A673 (cell line): ENCODE data around the gene FRMD4A. TPM values are rescaled to one million over a fixed set of nuclear protein-coding genes. Genes with fewer than 3 reads are reported as not detected.

Experiments
- BruUV-seq: library from RNA; stranded (reverse); fragments of 400-500 nt; replicated peaks from 2 replicates; lab custom pipeline; 2021; lab: Mats Ljungman, UMichigan
- CTCF ChIA-PET: fragments of 300-600 bp; sonication (Branson Sonifier 250); formaldehyde crosslinking; loops from one replicate; lab custom pipeline; 2022; ENCODE audit warnings: antibody characterized with exemption; lab: Charles Lee
- POLR2A ChIA-PET: fragments of 300-600 bp; sonication (Branson Sonifier 250); formaldehyde crosslinking; loops from one replicate; lab custom pipeline; 2022; ENCODE audit warnings: antibody characterized with exemption; ENCODE audit not compliant: low non-redundant PET; lab: Charles Lee
- DNase-seq: peaks from one replicate; pipeline ENCODE4 v3.0.0-alpha.2; 2015; ENCODE audit warnings: low spot score
- H3K27ac ChIP-seq: fragments of 200-600 bp; sonication (generic); 2 replicates; pipeline ENCODE4 v1.5.1; 2016; ENCODE audit warnings: mixed run types, low read depth, mild to moderate bottlenecking, mixed read lengths, antibody characterized with exemption, low read length; ENCODE audit not compliant: poor library complexity, severe bottlenecking
- H3K27me3 ChIP-seq: fragments of 200-600 bp; sonication (generic); replicated peaks from 2 replicates; pipeline ENCODE4 v1.6.1; 2017; ENCODE audit warnings: mixed run types, low read depth, mild to moderate bottlenecking, mixed read lengths, antibody characterized with exemption, low read length; ENCODE audit not compliant: insufficient read depth, poor library complexity
- H3K36me3 ChIP-seq: fragments of 200-600 bp; sonication (generic); 2 replicates; pipeline ENCODE4 v1.6.1; 2016; ENCODE audit warnings: mixed run types, mild to moderate bottlenecking, mixed read lengths, antibody characterized with exemption, low read length; ENCODE audit not compliant: insufficient read depth, poor library complexity, severe bottlenecking
- H3K4me1 ChIP-seq: fragments of 200-600 bp; sonication (generic); 2 replicates; pipeline ENCODE4 v1.6.1; 2017; ENCODE audit warnings: mixed run types, mild to moderate bottlenecking, mixed read lengths, antibody characterized with exemption, low read length; ENCODE audit not compliant: insufficient read depth, poor library complexity, severe bottlenecking
- H3K4me3 ChIP-seq: fragments of 200-600 bp; sonication (generic); 2 replicates; pipeline ENCODE4 v1.5.1; 2016; ENCODE audit warnings: low read depth, mixed run types, mild to moderate bottlenecking, mixed read lengths, low read length; ENCODE audit not compliant: poor library complexity, severe bottlenecking
- H3K9me3 ChIP-seq: fragments of 200-600 bp; sonication (generic); 2 replicates; pipeline ENCODE4 v1.6.1; 2016; ENCODE audit warnings: mixed run types, low read depth, mild to moderate bottlenecking, mixed read lengths, antibody characterized with exemption, low read length; ENCODE audit not compliant: poor library complexity, severe bottlenecking
- CTCF ChIP-seq: fragments of 300-800, 200-600 bp; sonication (generic); conservative IDR thresholded peaks from 2 replicates; pipeline ENCODE4 v1.5.1; 2017; ENCODE audit warnings: low read depth, mild to moderate bottlenecking, antibody characterized with exemption, low read length, moderate library complexity, mixed read lengths
- EZH2 ChIP-seq: fragments of 200-600 bp; sonication (generic); IDR thresholded peaks from 2 replicates; pipeline ENCODE4 v1.6.1; 2017; ENCODE audit warnings: borderline replicate concordance, low read depth, mild to moderate bottlenecking, mixed read lengths, antibody characterized with exemption, low read length; ENCODE audit not compliant: poor library complexity, severe bottlenecking
- intact Hi-C: fragments of 100-400 bp; cut with micrococcal nuclease; formaldehyde crosslinking; loops from one replicate; pipeline ENCODE4 v1.10.0; 2022; ENCODE audit not compliant: unreplicated experiment
- total RNA-seq: library from RNA; stranded (reverse); gene quantifications from 2 replicates; pipeline ENCODE4 v1.2.3, GENCODE V29; 2021

FRMD4A gene
- total RNA-seq, 1 experiment from 2014 or later = 26.3 TPM

- POLR2A ChIA-PET = no interaction called here
- no TSS peak for BruUV-seq
- Histone ChIP-seq H3K36me3 (no peaks in the 10 kb centered on the region), H3K4me1 (no peaks in the 10 kb centered on the region), H3K27ac (no peak overlapping the region), H3K27me3 (no peaks in the 10 kb centered on the region), H3K4me3 (no peak overlapping the region), H3K9me3 (no peaks in the 10 kb centered on the region)
- intact Hi-C loops = no loop called here
- no peak for TF ChIP-seq CTCF
- TF ChIP-seq EZH2 = no peak
- DNase-seq = no peak
- CTCF ChIA-PET = interaction anchor here (0.5 kb wide), 1 partner anchor 8 kb away, joined by 3 read pairs; no protein-coding TSS in a partner anchor
Measured at GRCh38 chr10:13604357-13605040, 726.2 kb downstream of the FRMD4A start.

- intact Hi-C loops = no loop called here
- ChIA-PET POLR2A (no interaction called here), CTCF (no interaction called here)
- H3K27ac ChIP-seq = no peak overlapping the region
- no peaks in the 10 kb centered on the region for H3K36me3 ChIP-seq
- TF ChIP-seq EZH2 = no peak
- TF ChIP-seq CTCF = no peak
- H3K27me3 ChIP-seq = no peaks in the 10 kb centered on the region
- no TSS peak for BruUV-seq
- no peaks in the 10 kb centered on the region for H3K4me1 ChIP-seq
- no peak overlapping the region for H3K4me3 ChIP-seq
- no peak for DNase-seq
- no peaks in the 10 kb centered on the region for H3K9me3 ChIP-seq
Measured at GRCh38 chr10:13597909-13598308, 732.8 kb downstream of the FRMD4A start.

GRCh38 chr10:13594641-13595040 lies 736.1 kb downstream of the FRMD4A start:
- Histone ChIP-seq H3K4me1 (no peaks in the 10 kb centered on the region), H3K36me3 (no peaks in the 10 kb centered on the region), H3K4me3 (no peak overlapping the region), H3K9me3 (no peaks in the 10 kb centered on the region), H3K27ac (no peak overlapping the region), H3K27me3 (no peaks in the 10 kb centered on the region)
- no peak for DNase-seq
- intact Hi-C loops = no loop called here
- ChIA-PET CTCF (interaction anchor here (0.6 kb wide), 1 partner anchor 340 kb away, joined by 3 read pairs; no protein-coding TSS in a partner anchor), POLR2A (no interaction called here)
- BruUV-seq = no TSS peak
- TF ChIP-seq CTCF = no peak
- TF ChIP-seq EZH2 = no peak
